Measurements from ENCODE around the gene NPRL2. TPM values are rescaled to one million over a fixed set of nuclear protein-coding genes. Genes with fewer than 3 reads are reported as not detected.

NPRL2 gene
- total and polyA plus RNA-seq, 2 of the 13 experiments (the other 11 are each of a cell fraction or from before 2014, with no cell fraction given) = 30.6 to 51.4 TPM

GRCh38 chr3:50322386-50323091, 28.0 kb downstream of the NPRL2 start, which contains the start of gene HYAL2 (continued):
- TF ChIP-seq, protein P1, sequence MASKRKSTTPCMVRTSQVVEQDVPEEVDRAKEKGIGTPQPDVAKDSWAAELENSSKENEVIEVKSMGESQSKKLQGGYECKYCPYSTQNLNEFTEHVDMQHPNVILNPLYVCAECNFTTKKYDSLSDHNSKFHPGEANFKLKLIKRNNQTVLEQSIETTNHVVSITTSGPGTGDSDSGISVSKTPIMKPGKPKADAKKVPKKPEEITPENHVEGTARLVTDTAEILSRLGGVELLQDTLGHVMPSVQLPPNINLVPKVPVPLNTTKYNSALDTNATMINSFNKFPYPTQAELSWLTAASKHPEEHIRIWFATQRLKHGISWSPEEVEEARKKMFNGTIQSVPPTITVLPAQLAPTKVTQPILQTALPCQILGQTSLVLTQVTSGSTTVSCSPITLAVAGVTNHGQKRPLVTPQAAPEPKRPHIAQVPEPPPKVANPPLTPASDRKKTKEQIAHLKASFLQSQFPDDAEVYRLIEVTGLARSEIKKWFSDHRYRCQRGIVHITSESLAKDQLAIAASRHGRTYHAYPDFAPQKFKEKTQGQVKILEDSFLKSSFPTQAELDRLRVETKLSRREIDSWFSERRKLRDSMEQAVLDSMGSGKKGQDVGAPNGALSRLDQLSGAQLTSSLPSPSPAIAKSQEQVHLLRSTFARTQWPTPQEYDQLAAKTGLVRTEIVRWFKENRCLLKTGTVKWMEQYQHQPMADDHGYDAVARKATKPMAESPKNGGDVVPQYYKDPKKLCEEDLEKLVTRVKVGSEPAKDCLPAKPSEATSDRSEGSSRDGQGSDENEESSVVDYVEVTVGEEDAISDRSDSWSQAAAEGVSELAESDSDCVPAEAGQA (IDR thresholded peaks at IDR 0.05; ENCODE audit: low read depth) = 0 out of 2 replicates have a peak, but pooled peaks have one; percentile 25
- TF ChIP-seq, protein P1 (CRISPR knock-in tag; IDR thresholded peaks at IDR 0.05; ENCODE audit: borderline replicate concordance) = no peak
- no peak for TF ChIP-seq ZNF549 (CRISPR knock-in tag; IDR thresholded peaks at IDR 0.05)
- no peak for TF ChIP-seq ZNF160 (CRISPR knock-in tag; IDR thresholded peaks at IDR 0.05)
- TF ChIP-seq, protein P2, sequence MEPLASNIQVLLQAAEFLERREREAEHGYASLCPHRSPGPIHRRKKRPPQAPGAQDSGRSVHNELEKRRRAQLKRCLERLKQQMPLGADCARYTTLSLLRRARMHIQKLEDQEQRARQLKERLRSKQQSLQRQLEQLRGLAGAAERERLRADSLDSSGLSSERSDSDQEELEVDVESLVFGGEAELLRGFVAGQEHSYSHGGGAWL (CRISPR knock-in tag; IDR thresholded peaks at IDR 0.05) = no peak
- TF ChIP-seq, protein P3, sequence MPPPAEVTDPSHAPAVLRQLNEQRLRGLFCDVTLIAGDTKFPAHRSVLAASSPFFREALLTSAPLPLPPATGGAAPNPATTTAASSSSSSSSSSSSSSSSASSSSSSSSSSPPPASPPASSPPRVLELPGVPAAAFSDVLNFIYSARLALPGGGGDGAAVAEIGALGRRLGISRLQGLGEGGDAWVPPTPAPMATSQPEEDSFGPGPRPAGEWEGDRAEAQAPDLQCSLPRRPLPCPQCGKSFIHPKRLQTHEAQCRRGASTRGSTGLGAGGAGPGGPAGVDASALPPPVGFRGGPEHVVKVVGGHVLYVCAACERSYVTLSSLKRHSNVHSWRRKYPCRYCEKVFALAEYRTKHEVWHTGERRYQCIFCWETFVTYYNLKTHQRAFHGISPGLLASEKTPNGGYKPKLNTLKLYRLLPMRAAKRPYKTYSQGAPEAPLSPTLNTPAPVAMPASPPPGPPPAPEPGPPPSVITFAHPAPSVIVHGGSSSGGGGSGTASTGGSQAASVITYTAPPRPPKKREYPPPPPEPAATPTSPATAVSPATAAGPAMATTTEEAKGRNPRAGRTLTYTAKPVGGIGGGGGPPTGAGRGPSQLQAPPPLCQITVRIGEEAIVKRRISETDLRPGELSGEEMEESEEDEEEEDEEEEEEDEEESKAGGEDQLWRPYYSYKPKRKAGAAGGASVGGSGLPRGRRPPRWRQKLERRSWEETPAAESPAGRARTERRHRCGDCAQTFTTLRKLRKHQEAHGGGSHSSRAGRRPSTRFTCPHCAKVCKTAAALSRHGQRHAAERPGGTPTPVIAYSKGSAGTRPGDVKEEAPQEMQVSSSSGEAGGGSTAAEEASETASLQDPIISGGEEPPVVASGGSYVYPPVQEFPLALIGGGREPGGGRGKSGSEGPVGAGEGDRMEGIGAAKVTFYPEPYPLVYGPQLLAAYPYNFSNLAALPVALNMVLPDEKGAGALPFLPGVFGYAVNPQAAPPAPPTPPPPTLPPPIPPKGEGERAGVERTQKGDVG (CRISPR knock-in tag; IDR thresholded peaks at IDR 0.05; ENCODE audit: borderline replicate concordance) = no peak
- TF ChIP-seq MYNN (CRISPR knock-in tag; IDR thresholded peaks at IDR 0.05; ENCODE audit: low read depth) = no peak
- TF ChIP-seq MAF1 (CRISPR knock-in tag; IDR thresholded peaks at IDR 0.05; ENCODE audit: borderline replicate concordance) = no peak
- no peak; the same call in 1 of the 2 replicates for TF ChIP-seq IRX3 (CRISPR knock-in tag; IDR thresholded peaks at IDR 0.05; ENCODE audit: borderline replicate concordance, low read depth)
- TF ChIP-seq ZSCAN30 (CRISPR knock-in tag; IDR thresholded peaks at IDR 0.05) = no peak
- no peak for TF ChIP-seq RNF2 (conservative IDR thresholded peaks at IDR 0.05; ENCODE audit: low read depth)
- TF ChIP-seq, protein P4, sequence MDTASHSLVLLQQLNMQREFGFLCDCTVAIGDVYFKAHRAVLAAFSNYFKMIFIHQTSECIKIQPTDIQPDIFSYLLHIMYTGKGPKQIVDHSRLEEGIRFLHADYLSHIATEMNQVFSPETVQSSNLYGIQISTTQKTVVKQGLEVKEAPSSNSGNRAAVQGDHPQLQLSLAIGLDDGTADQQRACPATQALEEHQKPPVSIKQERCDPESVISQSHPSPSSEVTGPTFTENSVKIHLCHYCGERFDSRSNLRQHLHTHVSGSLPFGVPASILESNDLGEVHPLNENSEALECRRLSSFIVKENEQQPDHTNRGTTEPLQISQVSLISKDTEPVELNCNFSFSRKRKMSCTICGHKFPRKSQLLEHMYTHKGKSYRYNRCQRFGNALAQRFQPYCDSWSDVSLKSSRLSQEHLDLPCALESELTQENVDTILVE (CRISPR knock-in tag; IDR thresholded peaks at IDR 0.05) = no peak
- 0 out of 3 replicates have a peak, but pooled peaks have one; percentile 34 for TF ChIP-seq MXI1 (IDR thresholded peaks at IDR 0.05; ENCODE audit: borderline replicate concordance, low read depth, low read length)
- no peak for TF ChIP-seq KLF16 (CRISPR knock-in tag; IDR thresholded peaks at IDR 0.05)
- no peak for TF ChIP-seq ZNF703 (CRISPR knock-in tag; IDR thresholded peaks at IDR 0.05; ENCODE audit: borderline replicate concordance)
- peak; percentile 59 for TF ChIP-seq RBM22 (optimal IDR thresholded peaks at IDR 0.05; ENCODE audit: low read length)
- no peak for TF ChIP-seq KDM5B (CRISPR knock-in tag; IDR thresholded peaks at IDR 0.05; ENCODE audit: borderline replicate concordance)

Measured in HepG2 (cell line).